Neural progenitor cell (in vitro differentiated cells): ENCODE results near the gene YDJC.
A peak's percentile ranks its signal among the peaks of the same experiment; 100 is the strongest.

Experiments
- CTCF ChIP-seq: fragments of 200-600 bp; sonication (generic); IDR thresholded peaks from 2 replicates; pipeline ENCODE4 v1.5.1; 2017; ENCODE audit warnings: antibody characterized with exemption, mild to moderate bottlenecking
- EZH2 ChIP-seq: fragments of 200-600 bp; sonication (generic); IDR thresholded peaks from 2 replicates; pipeline ENCODE4 v1.6.1; 2017; ENCODE audit warnings: antibody characterized with exemption, mild to moderate bottlenecking, moderate library complexity

DNA sequence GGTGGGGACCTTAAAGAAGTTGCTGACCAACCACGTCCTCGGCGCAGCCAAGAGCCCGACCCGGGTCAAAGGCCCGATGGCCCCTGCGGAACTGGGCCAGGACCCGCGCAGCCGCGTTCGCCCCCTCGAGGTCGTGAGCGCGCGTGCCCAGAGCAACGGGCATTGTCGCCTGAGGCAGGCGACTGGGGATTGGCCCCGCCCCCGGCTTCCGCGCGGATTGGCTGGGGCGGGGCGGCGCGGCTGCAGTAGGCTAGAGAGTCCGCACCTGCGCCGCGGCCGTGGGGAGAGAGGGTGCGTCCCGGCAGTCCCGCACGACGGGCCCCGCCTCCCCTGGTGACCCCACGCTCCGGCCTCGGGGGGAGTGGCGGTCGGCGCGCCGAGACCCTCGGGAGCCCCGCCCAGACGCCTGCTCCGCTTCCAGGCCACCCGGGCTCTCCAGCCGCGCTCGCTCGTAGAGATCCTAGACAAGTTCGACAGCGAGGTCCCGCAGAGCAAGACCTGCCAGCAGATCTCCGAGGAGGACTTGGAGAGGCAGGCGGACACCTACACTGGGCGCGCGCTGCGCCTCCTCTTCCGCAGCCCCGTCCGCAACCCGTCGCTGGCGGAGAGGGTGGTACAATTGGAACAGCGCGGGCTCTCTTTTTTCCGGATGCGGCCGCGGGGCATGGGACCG, 27.7 kb upstream of the YDJC start:
- peak; percentile 40 for TF ChIP-seq CTCF
- TF ChIP-seq EZH2 = peak; percentile 31
